NCI-H1417 (cell line): Measurements from ENCODE around the gene PLEKHA5.
"Not testable (repeated sequence)": the region's sequence is repeated elsewhere in the genome, so short reads cannot be mapped to it uniquely, and the experiment has no call there.

Experiments
- DNase-seq, 3 experiments: peaks; one replicate each; lab custom pipeline; 2025; lab: John Stamatoyannopoulos, UW

Gene PLEKHA5

GRCh38 chr12:19203013-19203412 lies 73.5 kb downstream of the PLEKHA5 start:
- no peak for DNase-seq

- DNase-seq, result no peak
Measured at GRCh38 chr12:19203539-19204506, 74.3 kb downstream of the PLEKHA5 start.

GRCh38 chr12:19205120-19205519 lies 75.6 kb downstream of the PLEKHA5 start:
- DNase-seq, result peak in 2 of 3 experiments; percentile 60 to 76

- no peak for DNase-seq
Measured at GRCh38 chr12:19206493-19207077, 77.1 kb downstream of the PLEKHA5 start.

- no peak for DNase-seq
Measured at GRCh38 chr12:19208456-19208855, 78.9 kb downstream of the PLEKHA5 start.

GRCh38 chr12:19209661-19210060 lies 80.1 kb downstream of the PLEKHA5 start:
- DNase-seq, result no peak

- no peak for DNase-seq
Measured at GRCh38 chr12:19211802-19212201, 82.3 kb downstream of the PLEKHA5 start.

- DNase-seq, result no peak
Measured at GRCh38 chr12:19212245-19212644, 82.7 kb downstream of the PLEKHA5 start.

GRCh38 chr12:19214020-19214419 lies 84.5 kb downstream of the PLEKHA5 start:
- no peak for DNase-seq

- no peak for DNase-seq
Measured at GRCh38 chr12:19215115-19215514, 85.6 kb downstream of the PLEKHA5 start.

- DNase-seq, result no peak
Measured at GRCh38 chr12:19217446-19217845, 87.9 kb downstream of the PLEKHA5 start.

- DNase-seq, result no peak
Measured at GRCh38 chr12:19220205-19220604, 90.7 kb downstream of the PLEKHA5 start.

GRCh38 chr12:19220852-19221466 lies 91.4 kb downstream of the PLEKHA5 start:
- no peak for DNase-seq

- no peak for DNase-seq
Measured at GRCh38 chr12:19222558-19222957, 93.0 kb downstream of the PLEKHA5 start.

- peak; percentile 4 to 87 (median 53) for DNase-seq
Measured at GRCh38 chr12:19223018-19223417, 93.5 kb downstream of the PLEKHA5 start.

- DNase-seq, result no peak
Measured at GRCh38 chr12:19223695-19224094, 94.2 kb downstream of the PLEKHA5 start.

GRCh38 chr12:19224746-19225145 lies 95.2 kb downstream of the PLEKHA5 start:
- DNase-seq, result no peak

- no peak for DNase-seq
Measured at GRCh38 chr12:19227190-19227879, 97.8 kb downstream of the PLEKHA5 start.

GRCh38 chr12:19227880-19228210 lies 98.3 kb downstream of the PLEKHA5 start:
- DNase-seq, result no peak

- not testable (repeated sequence) for DNase-seq
Measured at GRCh38 chr12:19229021-19229420, 99.5 kb downstream of the PLEKHA5 start.

GRCh38 chr12:19230299-19230866 lies 100.8 kb downstream of the PLEKHA5 start:
- DNase-seq, result no peak

- no peak for DNase-seq
Measured at GRCh38 chr12:19230896-19231295, 101.4 kb downstream of the PLEKHA5 start.
